K562 (cell line): ENCODE measurements around the gene CAGE1. TPM values are rescaled to one million over a fixed set of nuclear protein-coding genes. Genes with fewer than 3 reads are reported as not detected.

Experiments
- ATAC-seq: fragments of 200-7000 bp; cut with Tn5 transposase; 3 replicates; pipeline ENCODE4 v1.9.1; 2020; ENCODE audit warnings: moderate library complexity
- BruUV-seq: library from RNA; stranded (reverse); fragments of 400-500 nt; replicated peaks from 2 replicates; lab custom pipeline; 2021; lab: Mats Ljungman, UMichigan
- CTCF ChIA-PET: fragments of 300-600 bp; formaldehyde crosslinking; extraction: SDS; loops from one replicate; lab custom pipeline; 2021; ENCODE audit warnings: low intra/inter-chr PET ratio; lab: Yijun Ruan, JAX
- POLR2A ChIA-PET: fragments of 300-600, 350-650 bp; sonication (Branson Sonifier 250); formaldehyde crosslinking; extraction: SDS; loops from one replicate; lab custom pipeline; 2021; ENCODE audit warnings: antibody characterized with exemption, inconsistent platforms; lab: Yijun Ruan, JAX
- DNase-seq, 4 experiments: peaks; one replicate each; pipeline versions ENCODE4 v3.0.0 to v3.0.0-alpha.2; 2011 to 2018; ENCODE audit warnings: low spot score in 3 of 4, mixed read lengths in 3 of 4; ENCODE audit errors: extremely low read depth in 1 of 4
- FAIRE-seq: peaks from 2 replicates; lab custom pipeline; 2011; peaks lifted over from hg19 to GRCh38; lab: Jason Lieb, UNC
- H2AFZ ChIP-seq: 2 replicates; pipeline ENCODE4 v1.6.0; 2011; ENCODE audit warnings: low read depth, low read length, control low read depth, inconsistent platforms
- H3K27ac ChIP-seq: fragments of 200-600 bp; 3 replicates; pipeline ENCODE4 v1.8.0; 2011; ENCODE audit warnings: low read depth, mild to moderate bottlenecking, control low read depth, inconsistent platforms, low read length, moderate library complexity, mixed read lengths; ENCODE audit errors: extremely low read depth
- H3K27me3 ChIP-seq, 2 experiments: fragments of 300-600 bp in 1 of 2; 2 replicates in 1 of 2; 3 replicates in 1 of 2; pipeline versions ENCODE4 v1.6.0 to v1.8.0; 2011; ENCODE audit warnings: inconsistent platforms in 2 of 2, low read length in 2 of 2, mild to moderate bottlenecking in 1 of 2, mixed read lengths in 1 of 2, moderate library complexity in 1 of 2; ENCODE audit not compliant: control insufficient read depth in 2 of 2, insufficient read depth in 2 of 2
- H3K36me3 ChIP-seq: fragments of 300-600 bp; 3 replicates; pipeline ENCODE4 v1.8.0; 2011; ENCODE audit warnings: mild to moderate bottlenecking, low read length, inconsistent platforms; ENCODE audit not compliant: control insufficient read depth, insufficient read depth
- H3K4me1 ChIP-seq, 2 experiments: fragments of 200-600 bp in 1 of 2; replicated peaks in 1 of 2; 2 replicates in 1 of 2; 3 replicates in 1 of 2; pipeline versions ENCODE4 v1.5.1 to v1.8.0; 2011; ENCODE audit warnings: inconsistent platforms in 2 of 2, low read length in 2 of 2, mild to moderate bottlenecking in 1 of 2, mixed read lengths in 1 of 2, moderate library complexity in 1 of 2; ENCODE audit not compliant: control insufficient read depth in 2 of 2, insufficient read depth in 2 of 2
- H3K4me2 ChIP-seq: 2 replicates; pipeline ENCODE4 v1.6.1; 2011; ENCODE audit warnings: low read length, control low read depth, inconsistent platforms, mixed read lengths; ENCODE audit not compliant: insufficient read depth
- H3K4me3 ChIP-seq: fragments of 200-600 bp; sonication (generic), shearing (Covaris generic); 2 replicates; pipeline ENCODE4 v1.5.1; 2016; ENCODE audit warnings: control low read depth, inconsistent platforms
- H3K79me2 ChIP-seq: fragments of 200-600 bp; 3 replicates; pipeline ENCODE4 v1.8.0; 2011; ENCODE audit warnings: low read length, inconsistent platforms; ENCODE audit not compliant: control insufficient read depth, insufficient read depth
- H3K9ac ChIP-seq, 2 experiments: 2 replicates each; pipeline versions ENCODE4 v1.6.0 to v1.6.1; 2011; ENCODE audit warnings: low read depth in 2 of 2, low read length in 2 of 2, control low read depth in 1 of 2, inconsistent platforms in 1 of 2, mild to moderate bottlenecking in 1 of 2, mixed read lengths in 1 of 2; ENCODE audit not compliant: insufficient read depth in 1 of 2
- H3K9me1 ChIP-seq: one replicate; pipeline ENCODE4 v1.6.0; 2011; ENCODE audit warnings: inconsistent platforms, mild to moderate bottlenecking, low read length, moderate library complexity; ENCODE audit not compliant: control insufficient read depth, insufficient read depth
- H3K9me3 ChIP-seq: replicated peaks from 2 replicates; pipeline ENCODE4 v1.5.1; 2011; ENCODE audit warnings: low read depth, low read length, inconsistent platforms; ENCODE audit not compliant: control insufficient read depth, insufficient read depth
- H4K20me1 ChIP-seq: replicated peaks from 2 replicates; pipeline ENCODE4 v1.6.1; 2011; ENCODE audit warnings: low read length, inconsistent platforms, mixed read lengths; ENCODE audit not compliant: control insufficient read depth, insufficient read depth
- HBP1 ChIP-seq: fragments of 450-650 bp; formaldehyde crosslinking; IDR thresholded peaks from 2 replicates; pipeline ENCODE4 v1.4.0; 2022; ENCODE audit warnings: missing genetic modification characterization
- HOXB6 ChIP-seq: fragments of 250-450 bp; sonication (Bioruptor Pico); IDR thresholded peaks from 2 replicates; pipeline ENCODE4 v1.5.1; 2022; ENCODE audit warnings: mild to moderate bottlenecking, borderline replicate concordance
- PCBP2 ChIP-seq: fragments of 200-400 bp; formaldehyde crosslinking; IDR thresholded peaks from 2 replicates; pipeline ENCODE4 v1.6.1; 2018; ENCODE audit warnings: low read length, low read depth, mild to moderate bottlenecking, moderate library complexity; ENCODE audit not compliant: poor library complexity, severe bottlenecking
- POLR2A ChIP-seq: fragments of 450-650 bp; conservative IDR thresholded peaks from 2 replicates; pipeline ENCODE4 v1.6.1; 2016
- ZNF318 ChIP-seq, 2 experiments: fragments of 450-650 bp; IDR thresholded peaks; 2 replicates each; pipeline ENCODE4 v1.6.1; 2016; ENCODE audit warnings: mild to moderate bottlenecking in 2 of 2, borderline replicate concordance in 1 of 2, low read depth in 1 of 2, moderate library complexity in 1 of 2
- WGBS: fragments of 100-300 bp; shearing (Covaris generic); methylation state at CpG from one replicate; pipeline ENCODE4 v1.1.6; 2016; ENCODE audit warnings: low coverage, mixed read lengths; ENCODE audit not compliant: insufficient coverage; ENCODE audit errors: missing lambda C conversion rate; 5-methylcytosine and 5-hydroxymethylcytosine counted together
- in situ Hi-C: fragments of 300-500 bp; cut with MboI; formaldehyde crosslinking; loops from 4 replicates; pipeline ENCODE4 v1.15.0; 2018; ENCODE audit warnings: inconsistent platforms, mixed read lengths
- intact Hi-C: fragments of 100-400 bp; cut with micrococcal nuclease; formaldehyde crosslinking; loops from 2 replicates; pipeline ENCODE4 v1.14.2; 2022
- polyA plus RNA-seq, 8 experiments: library from polyadenylated mRNA; depleted of rRNA in 4 of 8; stranded (reverse) in 5 of 8; unstranded in 3 of 8; fragments of >200 nt; fragmentation: Nextera tagmentation in 2 of 8; fragmentation: Illumina TruSeq in 1 of 8; extraction: Ambion mirVana in 2 of 8; extraction: Trizol in 1 of 8; gene quantifications; 2 replicates each; pipeline versions ENCODE4 v1.2.1 to v1.2.3, GENCODE V29; 2011 to 2014; ENCODE audit warnings: inconsistent platforms in 1 of 8, missing spikeins in 1 of 8
- total RNA-seq, 7 experiments: library from RNA; depleted of rRNA in 6 of 7; stranded (reverse); fragments of >200 nt in 6 of 7; fragmentation: Illumina TruSeq in 2 of 7; extraction: Trizol in 2 of 7; gene quantifications; 2 replicates each; pipeline versions ENCODE4 v1.2.1 to v1.2.3, GENCODE V29; 2011 to 2021; ENCODE audit warnings: low replicate concordance in 1 of 7

Gene CAGE1
- total and polyA plus RNA-seq, 9 of the 15 experiments (the other 6 are each of a cell fraction or from before 2014, with no cell fraction given): 0.13 to 0.33 (median 0.18) TPM; not detected in 4

- Histone ChIP-seq H3K36me3 (peaks cover 93% of the 10 kb centered on the region), H3K9me3 (no peaks in the 10 kb centered on the region), H3K4me1 (no peaks in the 10 kb centered on the region), H3K9ac (no peak overlapping the region), H3K27ac (no peak overlapping the region), H3K4me2 (no peak overlapping the region), H3K79me2 (peaks cover 3% of the 10 kb centered on the region; the same call in 1 of the 3 replicates), H3K27me3 (no peaks in the 10 kb centered on the region), H3K4me3 (no peak overlapping the region), H3K9me1 (no peaks in the 10 kb centered on the region), H2AFZ (no peak overlapping the region), H4K20me1 (no peaks in the 10 kb centered on the region)
- ATAC-seq: no peak
- BruUV-seq: no TSS peak
- 89% methylated on average over 2 of the region's 2 CpGs for WGBS
- in situ Hi-C loops (no loop called here), intact Hi-C loops (no loop called here)
- no peak for DNase-seq
- no peak for FAIRE-seq
- ChIA-PET CTCF (no interaction called here), POLR2A (interaction anchor here (0.7 to 2.5 kb wide), 2 partner anchors 16 to 93 kb away, joined by 3 to 7 read pairs; partner anchors contain the start of genes CAGE1, RIOK1 and SSR1)
- TF ChIP-seq PCBP2: peak; percentile 81
- TF ChIP-seq POLR2A: no peak; the same call in 1 of the 2 replicates
- peak; percentile 76; the same call in 1 of the 2 replicates for TF ChIP-seq HBP1 (CRISPR knock-in tag)
- TF ChIP-seq HOXB6 (CRISPR knock-in tag): no peak
- TF ChIP-seq, all 486 proteins: peak for 2
Measured at GRCh38 chr6:7296602-7297001, 92.9 kb downstream of the CAGE1 start.

GRCh38 chr6:7295916-7296315, 93.6 kb downstream of the CAGE1 start:
- Histone ChIP-seq H3K9me3 (no peaks in the 10 kb centered on the region), H3K36me3 (peaks cover 93% of the 10 kb centered on the region), H3K4me1 (no peaks in the 10 kb centered on the region), H3K27me3 (no peaks in the 10 kb centered on the region), H3K4me3 (no peak overlapping the region), H4K20me1 (no peaks in the 10 kb centered on the region), H3K9ac (no peak overlapping the region), H3K9me1 (no peaks in the 10 kb centered on the region), H3K27ac (no peak overlapping the region), H2AFZ (no peak overlapping the region), H3K79me2 (peaks cover 2% of the 10 kb centered on the region; the same call in 1 of the 3 replicates), H3K4me2 (no peak overlapping the region)
- WGBS: 65% methylated on average over 3 of the region's 3 CpGs
- in situ Hi-C loops: no loop called here
- POLR2A ChIA-PET: interaction anchor here (1.0 to 2.5 kb wide), 2 partner anchors 16 kb away, joined by 3 to 7 read pairs; partner anchors contain the start of gene SSR1
- BruUV-seq: no TSS peak
- DNase-seq (no peak), FAIRE-seq (no peak), ATAC-seq (no peak)
- intact Hi-C loops: no loop called here
- CTCF ChIA-PET: no interaction called here
- no peak for TF ChIP-seq ZNF318 (IDR thresholded peaks at IDR 0.05; ENCODE audit: borderline replicate concordance in 1 of 2, low read depth in 1 of 2)
